ENCODE results near the gene GRK5.

DNA sequence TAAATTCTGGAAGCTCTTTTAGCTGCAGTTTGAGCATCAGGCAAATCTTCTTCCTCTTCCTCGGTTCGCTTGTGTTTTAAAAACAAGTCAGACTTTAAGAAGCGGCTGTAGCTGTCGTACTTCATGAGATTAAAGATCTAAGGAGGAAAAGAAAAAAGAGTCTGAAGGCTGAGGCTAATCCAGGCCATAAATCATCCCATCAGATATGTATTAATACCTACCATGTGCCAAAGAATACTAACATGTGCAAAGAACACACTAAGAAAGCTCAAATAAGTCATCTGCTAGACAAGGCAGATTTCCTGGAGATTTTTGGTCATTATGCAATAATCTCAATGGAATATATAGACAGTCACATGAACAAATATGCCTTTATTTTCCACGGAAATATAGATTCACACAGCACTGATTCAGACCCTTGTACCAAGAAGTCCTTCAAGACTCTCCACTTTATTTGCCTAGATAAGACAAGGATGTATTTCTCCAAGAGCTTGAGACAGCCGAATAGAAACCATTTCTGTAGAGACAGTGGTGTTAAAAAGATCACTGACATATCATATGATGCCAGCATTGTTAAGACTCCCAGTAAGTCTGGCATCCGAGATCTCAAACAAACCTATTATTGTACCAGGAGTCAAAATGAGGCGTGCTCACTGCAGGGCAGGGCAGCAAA lies 292.9 kb downstream of the GRK5 start:
- no peak for TF ChIP-seq EZH2phosphoT487 (IDR thresholded peaks at IDR 0.05; ENCODE audit: borderline replicate concordance, low read length)
- TF ChIP-seq, protein P1, sequence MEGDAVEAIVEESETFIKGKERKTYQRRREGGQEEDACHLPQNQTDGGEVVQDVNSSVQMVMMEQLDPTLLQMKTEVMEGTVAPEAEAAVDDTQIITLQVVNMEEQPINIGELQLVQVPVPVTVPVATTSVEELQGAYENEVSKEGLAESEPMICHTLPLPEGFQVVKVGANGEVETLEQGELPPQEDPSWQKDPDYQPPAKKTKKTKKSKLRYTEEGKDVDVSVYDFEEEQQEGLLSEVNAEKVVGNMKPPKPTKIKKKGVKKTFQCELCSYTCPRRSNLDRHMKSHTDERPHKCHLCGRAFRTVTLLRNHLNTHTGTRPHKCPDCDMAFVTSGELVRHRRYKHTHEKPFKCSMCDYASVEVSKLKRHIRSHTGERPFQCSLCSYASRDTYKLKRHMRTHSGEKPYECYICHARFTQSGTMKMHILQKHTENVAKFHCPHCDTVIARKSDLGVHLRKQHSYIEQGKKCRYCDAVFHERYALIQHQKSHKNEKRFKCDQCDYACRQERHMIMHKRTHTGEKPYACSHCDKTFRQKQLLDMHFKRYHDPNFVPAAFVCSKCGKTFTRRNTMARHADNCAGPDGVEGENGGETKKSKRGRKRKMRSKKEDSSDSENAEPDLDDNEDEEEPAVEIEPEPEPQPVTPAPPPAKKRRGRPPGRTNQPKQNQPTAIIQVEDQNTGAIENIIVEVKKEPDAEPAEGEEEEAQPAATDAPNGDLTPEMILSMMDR (conservative IDR thresholded peaks at IDR 0.05; ENCODE audit: low read depth, low read length): no peak
- TF ChIP-seq EZH2 (IDR thresholded peaks at IDR 0.05; ENCODE audit: low read length, unreplicated experiment): no peak
